Measurements from ENCODE around the gene IQCF2.
"Not testable (repeated sequence)": the region's sequence is repeated elsewhere in the genome, so short reads cannot be mapped to it uniquely, and the experiment has no call there.

The IQCF2 gene

GRCh38 chr3:51876186-51876585, 14.8 kb downstream of the IQCF2 start:
- no peak for DNase-seq (ENCODE audit: low spot score)

GRCh38 chr3:51879937-51880336, 18.5 kb downstream of the IQCF2 start:
- no peak for DNase-seq (ENCODE audit: low spot score)

GRCh38 chr3:51886447-51886846, 25.0 kb downstream of the IQCF2 start:
- DNase-seq (ENCODE audit: low spot score), result no peak

- no peak for DNase-seq (ENCODE audit: low spot score)
Observed at GRCh38 chr3:51887620-51888019, 26.2 kb downstream of the IQCF2 start.

- no peak for DNase-seq (ENCODE audit: low spot score)
Observed at GRCh38 chr3:51888463-51889105, 27.2 kb downstream of the IQCF2 start.

GRCh38 chr3:51891242-51892039, 30.0 kb downstream of the IQCF2 start:
- DNase-seq (ENCODE audit: low spot score), result no peak

- DNase-seq (ENCODE audit: low spot score), result no peak
Observed at GRCh38 chr3:51894391-51894790, 33.0 kb downstream of the IQCF2 start.

GRCh38 chr3:51894939-51895338, 33.5 kb downstream of the IQCF2 start:
- DNase-seq (ENCODE audit: low spot score), result no peak

GRCh38 chr3:51896607-51897305, 35.3 kb downstream of the IQCF2 start:
- DNase-seq (ENCODE audit: low spot score), result no peak

- no peak for DNase-seq (ENCODE audit: low spot score)
Observed at GRCh38 chr3:51897391-51897790, 36.0 kb downstream of the IQCF2 start.

GRCh38 chr3:51900043-51900442, 38.6 kb downstream of the IQCF2 start:
- not testable (repeated sequence) for DNase-seq (ENCODE audit: low spot score)

- not testable (repeated sequence) for DNase-seq (ENCODE audit: low spot score)
Observed at GRCh38 chr3:51902361-51902760, 40.9 kb downstream of the IQCF2 start.

- DNase-seq (ENCODE audit: low spot score), result no peak
Observed at GRCh38 chr3:51904034-51904823, 42.8 kb downstream of the IQCF2 start.

GRCh38 chr3:51908026-51908425, 46.6 kb downstream of the IQCF2 start:
- DNase-seq (ENCODE audit: low spot score), result no peak

Small RNA genes lying within 50 kb of the gene (small RNA-seq; reads per million reads assigned to genes)
- 0.05 to 5.0 reads per million in 2 experiments for gene RN7SL504P
